Ishikawa (cell line): Measurements from ENCODE around the gene PARP16.

Experiments used
- CREB1 ChIP-seq: IDR thresholded peaks from 2 replicates; pipeline ENCODE4 v1.6.1; 2012; ENCODE audit warnings: low read depth
- FOXM1 ChIP-seq: IDR thresholded peaks from 2 replicates; pipeline ENCODE4 v1.6.1; 2012; ENCODE audit warnings: low read depth, borderline replicate concordance
- MAX ChIP-seq: IDR thresholded peaks from 2 replicates; pipeline ENCODE4 v1.6.1; 2012
- NFIC ChIP-seq: IDR thresholded peaks from 2 replicates; pipeline ENCODE4 v1.6.1; 2012
- REST ChIP-seq: IDR thresholded peaks from 2 replicates; pipeline ENCODE4 v1.6.1; 2012; ENCODE audit warnings: low read depth, mild to moderate bottlenecking
- TCF12 ChIP-seq: IDR thresholded peaks from 2 replicates; pipeline ENCODE4 v1.6.1; 2012; ENCODE audit warnings: low read depth
- TEAD4 ChIP-seq: IDR thresholded peaks from 2 replicates; pipeline ENCODE4 v1.6.1; 2012
- YY1 ChIP-seq: IDR thresholded peaks from 2 replicates; pipeline ENCODE4 v1.6.1; 2012; ENCODE audit warnings: low read depth

- no peak for TF ChIP-seq MAX
- no peak for TF ChIP-seq TEAD4
- no peak for TF ChIP-seq CREB1
- no peak for TF ChIP-seq NFIC
- TF ChIP-seq YY1 = no peak
- no peak for TF ChIP-seq REST
- TF ChIP-seq FOXM1 = no peak
- no peak for TF ChIP-seq TCF12
Measured at GRCh38 chr15:65246939-65247338, 39.7 kb downstream of the PARP16 start.
